Astrocyte of the cerebellum (primary cell): ENCODE measurements around the gene KCNAB2.

Experiments used
- DNase-seq: peaks from one replicate; pipeline ENCODE4 v3.0.0-alpha.2; 2011; ENCODE audit warnings: low read depth
- H3K4me3 ChIP-seq: 2 replicates; pipeline ENCODE4 v1.5.1; 2011; ENCODE audit warnings: mild to moderate bottlenecking, low read depth, low read length, moderate library complexity
- CTCF ChIP-seq: IDR thresholded peaks from 2 replicates; pipeline ENCODE4 v1.5.1; 2012; ENCODE audit warnings: low read length, low read depth, moderate library complexity, mild to moderate bottlenecking; ENCODE audit errors: missing control alignments
- in situ Hi-C: cut with HindIII; loops from 2 replicates; pipeline ENCODE4 v1.10.0; 2017; ENCODE audit warnings: low sequenced_read_pairs

The KCNAB2 gene

GRCh38 chr1:6107409-6108356 lies 62.0 kb downstream of the KCNAB2 start:
- no peak for DNase-seq
- in situ Hi-C loops, result no loop called here
- TF ChIP-seq CTCF, result no peak
- H3K4me3 ChIP-seq, result no peak overlapping the region

DNA sequence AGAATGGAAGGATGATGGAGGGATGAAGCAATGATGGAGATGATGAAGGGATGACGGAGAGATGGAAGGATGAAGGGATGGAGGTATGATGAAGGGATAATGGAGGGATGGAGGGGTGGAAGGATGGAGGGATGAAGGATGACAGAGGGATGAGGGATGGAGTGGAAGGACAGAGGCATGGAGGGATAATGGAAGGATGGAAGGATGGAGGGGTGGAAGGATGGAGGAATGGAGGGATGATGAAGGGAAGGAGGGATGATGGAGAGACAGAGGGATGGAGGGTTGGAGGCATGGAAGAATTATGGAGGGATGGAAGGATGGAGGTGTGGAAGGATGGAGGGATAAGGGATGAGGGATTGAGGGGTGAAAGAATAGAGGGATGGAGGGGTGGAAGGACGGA lies 62.8 kb downstream of the KCNAB2 start:
- H3K4me3 ChIP-seq, result no peak overlapping the region
- no peak for DNase-seq
- no peak for TF ChIP-seq CTCF
- in situ Hi-C loops, result no loop called here

DNA sequence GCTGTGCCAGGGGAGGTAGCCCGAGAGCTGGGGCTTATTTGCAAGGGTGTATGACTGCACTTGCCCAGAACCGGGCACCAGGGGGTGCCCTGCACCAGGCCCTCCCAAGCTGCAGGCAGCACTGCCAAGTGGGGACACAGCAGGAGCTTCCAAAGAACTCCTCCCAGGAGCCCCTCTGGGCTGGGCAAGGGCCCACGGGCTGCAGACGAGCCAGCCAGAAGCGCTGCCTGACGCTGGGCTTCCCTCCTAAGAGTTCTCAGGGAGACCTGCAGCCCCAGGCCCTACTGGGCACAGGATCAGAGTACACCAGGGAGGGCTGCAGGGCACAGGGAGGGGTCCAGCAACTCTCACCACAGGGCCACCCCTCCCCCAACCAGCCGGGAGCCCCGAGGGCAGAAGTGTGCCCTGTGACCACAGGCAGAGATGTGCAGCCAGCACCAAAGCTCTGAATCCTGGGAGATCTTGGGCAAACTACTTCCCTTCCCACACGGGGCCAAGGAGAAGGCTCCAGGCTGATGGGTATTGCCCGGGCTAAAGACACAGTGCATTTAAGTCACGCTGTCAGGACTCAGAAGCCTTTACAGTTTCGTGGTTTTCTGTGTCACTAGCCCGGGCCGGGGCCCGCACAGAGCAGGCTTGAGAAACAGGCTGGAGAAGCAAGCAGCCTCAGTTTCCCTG lies 63.4 kb downstream of the KCNAB2 start:
- DNase-seq, result peak; percentile 15
- H3K4me3 ChIP-seq, result no peak overlapping the region
- peak; percentile 36 for TF ChIP-seq CTCF
- in situ Hi-C loops, result no loop called here

GRCh38 chr1:6109688-6110087 lies 64.0 kb downstream of the KCNAB2 start:
- DNase-seq, result no peak
- H3K4me3 ChIP-seq, result no peak overlapping the region
- in situ Hi-C loops, result no loop called here
- no peak for TF ChIP-seq CTCF

- TF ChIP-seq CTCF, result no peak
- in situ Hi-C loops, result no loop called here
- H3K4me3 ChIP-seq, result no peak overlapping the region
- DNase-seq, result no peak
Measured at GRCh38 chr1:6110326-6110725, 64.6 kb downstream of the KCNAB2 start.

DNA sequence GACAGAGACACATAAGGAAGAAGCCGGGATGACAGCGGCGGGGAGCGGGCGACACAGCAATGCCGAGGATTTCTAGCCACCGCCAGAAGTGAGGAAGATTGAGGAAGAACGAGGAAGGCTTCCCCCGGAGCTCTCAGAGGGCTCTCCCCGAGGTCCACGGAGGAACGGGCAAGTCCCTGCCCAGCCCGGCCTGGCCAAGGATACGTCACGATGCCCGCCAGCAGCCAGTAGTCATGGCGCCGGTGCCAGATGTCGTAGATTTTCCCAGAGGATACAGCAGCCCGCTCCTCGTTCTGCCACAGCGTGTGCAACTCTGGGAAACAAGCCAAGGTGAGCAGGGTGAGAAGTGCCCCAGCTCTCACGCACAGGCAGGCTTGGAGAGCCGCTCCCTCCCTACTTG lies 65.9 kb downstream of the KCNAB2 start:
- no peak for TF ChIP-seq CTCF
- no peak overlapping the region for H3K4me3 ChIP-seq
- DNase-seq, result no peak
- in situ Hi-C loops, result no loop called here
